ENCODE measurements around the gene PRR33.

PRR33 gene

DNA sequence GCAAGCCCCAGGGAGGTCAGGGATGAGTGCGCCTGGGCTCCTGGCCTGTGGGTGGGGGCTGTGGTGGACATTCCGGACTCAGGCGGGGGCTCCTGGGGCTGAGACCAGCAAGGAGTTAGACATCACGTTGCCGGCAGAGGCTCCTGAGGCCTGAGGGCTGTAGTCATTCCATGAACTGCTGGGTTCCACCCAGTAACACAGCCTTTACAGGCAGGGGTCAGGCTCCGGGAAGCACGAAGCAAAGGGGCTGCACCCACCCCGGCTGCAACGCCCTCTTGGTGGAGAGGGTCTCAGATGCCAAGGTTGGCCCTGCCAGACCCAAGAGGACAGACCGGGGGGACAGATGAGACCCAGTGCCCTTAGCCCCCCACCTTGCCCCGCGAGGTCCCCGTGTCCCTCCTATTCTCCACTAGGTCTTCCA lies 36.8 kb upstream of the PRR33 start:
- DNase-seq (ENCODE audit: low read depth in 2 of 2, low spot score in 1 of 2), result no peak

DNA sequence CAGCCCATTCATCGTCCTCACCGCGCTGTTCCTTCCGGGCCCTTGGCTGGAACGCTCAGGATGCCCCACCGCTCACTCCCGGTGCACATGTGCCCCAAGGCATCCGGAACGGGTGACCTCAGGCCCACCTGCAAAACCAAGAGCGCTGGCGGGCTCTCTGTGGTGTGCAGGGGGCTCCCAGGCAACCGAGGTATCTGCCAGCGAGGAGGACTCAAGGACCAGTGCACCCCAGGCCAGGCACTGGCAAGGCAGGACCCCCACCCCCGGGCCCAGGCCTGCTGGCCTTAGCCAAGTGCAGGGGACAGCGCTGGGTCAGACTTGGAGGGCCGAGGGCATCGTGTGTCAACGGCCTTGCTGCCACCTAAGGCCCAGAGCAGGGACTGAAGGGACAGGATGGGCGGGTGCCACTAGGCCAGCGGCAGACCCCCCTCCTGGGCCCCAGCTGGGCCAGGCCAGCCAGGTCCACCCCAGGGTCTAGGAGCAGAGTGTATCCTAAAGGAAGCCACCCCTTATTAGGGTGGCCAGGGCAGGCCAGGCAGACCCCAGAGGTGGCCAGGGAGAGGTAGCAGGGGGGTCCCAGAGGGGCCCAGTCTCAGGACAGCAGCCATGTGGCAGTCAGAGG lies 36.3 kb upstream of the PRR33 start:
- DNase-seq (ENCODE audit: low read depth in 2 of 2, low spot score in 1 of 2), result no peak

DNA sequence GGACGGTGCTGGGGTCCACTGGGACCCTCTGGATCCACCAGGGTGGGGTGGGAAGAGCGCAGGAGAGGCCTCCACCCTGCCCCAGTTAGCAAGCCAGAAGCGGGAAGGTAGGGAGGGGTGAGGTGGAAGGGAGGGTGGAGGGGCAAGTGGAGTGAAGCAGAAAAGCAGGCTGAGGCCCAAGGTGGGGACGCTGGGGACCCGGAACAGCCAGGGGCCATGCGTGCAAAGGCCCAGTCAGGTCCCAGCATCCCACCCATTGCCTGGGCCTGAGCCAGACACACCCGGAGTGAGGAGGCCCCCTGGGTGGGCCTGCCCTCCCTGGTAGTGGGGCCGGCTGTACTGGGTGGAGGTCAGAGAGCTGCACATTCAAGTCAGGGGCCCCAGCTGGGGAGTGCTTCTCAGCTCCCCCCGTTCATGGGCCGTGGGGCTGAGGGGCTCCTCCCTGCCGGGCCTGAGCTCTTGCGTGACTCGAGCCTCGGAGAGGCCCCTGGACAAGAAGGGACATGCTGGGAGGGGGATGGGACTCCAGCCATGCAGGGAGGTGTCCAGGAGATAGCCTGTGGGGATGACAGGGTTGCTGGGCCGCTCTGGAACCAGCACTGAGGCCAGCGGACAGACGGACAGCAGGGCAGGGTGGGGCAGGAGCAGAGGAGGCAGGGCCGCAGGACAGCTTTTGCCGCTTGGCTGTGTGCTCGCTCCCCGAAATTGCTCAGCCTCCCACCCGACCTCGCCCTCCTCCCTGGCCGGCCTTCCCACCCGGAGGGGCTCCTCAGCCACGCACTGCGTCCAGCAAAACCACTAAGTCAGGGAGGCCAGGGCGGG lies 35.5 kb upstream of the PRR33 start:
- no peak for DNase-seq (ENCODE audit: low read depth in 2 of 2, low spot score in 1 of 2)

GRCh38 chr11:1926156-1927025 lies 34.7 kb upstream of the PRR33 start:
- no peak for DNase-seq (ENCODE audit: low read depth in 2 of 2, low spot score in 1 of 2)

DNA sequence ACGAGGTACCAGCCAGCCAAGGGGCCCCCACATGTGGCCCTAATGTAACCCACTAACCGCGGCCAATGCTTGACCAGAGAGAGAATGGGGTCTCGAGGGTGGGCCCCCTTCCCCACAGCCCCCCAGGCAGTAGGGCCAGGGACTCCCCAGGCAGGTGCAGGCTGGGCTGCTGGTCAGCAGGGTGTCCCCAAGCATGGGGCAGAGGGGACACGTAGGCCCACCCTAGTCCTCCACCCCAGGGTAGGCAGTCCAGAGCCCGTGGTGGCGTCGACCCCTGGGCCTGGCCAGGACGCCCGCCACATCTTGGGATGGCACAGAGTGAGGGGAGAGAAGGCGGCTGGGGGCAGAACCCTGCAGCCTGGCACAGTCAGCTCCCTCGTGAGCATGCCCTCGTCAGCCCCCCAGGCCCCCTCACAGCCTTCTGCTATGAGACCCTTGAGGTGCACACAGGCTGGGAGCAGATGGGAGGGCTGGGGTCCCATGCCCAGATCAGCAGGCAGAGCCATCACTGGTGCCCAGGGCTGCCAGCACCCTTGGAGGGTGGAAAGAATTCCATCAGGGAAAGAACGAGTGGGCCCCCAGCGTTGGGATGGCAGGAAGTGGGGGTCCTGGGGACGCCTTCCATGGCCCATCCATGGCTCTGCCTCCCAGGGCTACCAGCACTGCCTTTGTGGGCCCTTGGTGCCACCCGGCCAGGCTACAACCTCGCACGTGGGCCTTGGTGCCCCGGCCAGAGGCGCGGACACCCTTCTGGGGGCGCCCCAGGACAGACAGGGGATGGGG lies 33.9 kb upstream of the PRR33 start:
- DNase-seq (ENCODE audit: low read depth in 2 of 2, low spot score in 1 of 2), result no peak

DNA sequence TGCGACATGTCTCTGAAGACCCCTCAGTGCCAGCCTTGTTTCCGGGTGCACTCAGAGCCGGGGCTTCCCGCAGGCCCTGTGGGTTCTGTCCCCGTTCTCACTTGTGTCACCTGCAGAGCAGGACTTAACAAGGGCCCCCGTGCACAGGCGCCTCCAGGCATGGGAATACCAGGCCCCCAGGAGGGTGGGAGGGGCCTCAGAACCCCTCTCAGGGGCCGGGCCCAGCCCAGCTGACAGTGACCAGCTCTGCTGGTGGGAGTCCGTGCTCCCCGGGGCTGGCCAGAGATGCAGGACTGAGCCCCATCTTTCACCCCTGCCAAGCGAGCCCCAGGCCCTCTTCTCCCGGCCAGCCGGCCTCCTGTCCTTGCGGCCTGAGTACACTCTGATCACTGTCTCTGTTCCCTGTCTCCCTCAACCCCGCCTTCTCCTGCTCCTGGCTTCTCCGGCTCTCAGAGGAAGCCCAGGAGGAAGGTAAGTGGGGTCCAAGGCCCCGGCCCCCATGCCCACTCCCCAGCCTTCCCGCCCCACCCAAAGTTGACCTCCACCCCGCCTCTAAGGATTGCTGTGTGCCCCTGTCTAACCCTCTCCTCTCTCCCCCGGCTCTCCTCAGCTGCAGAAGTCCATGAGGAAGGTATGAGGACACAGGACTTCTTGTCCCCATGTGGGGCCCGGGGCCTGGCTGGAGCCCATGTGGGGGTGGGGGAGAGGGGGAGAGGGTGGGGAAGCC lies 33.1 kb upstream of the PRR33 start:
- no peak for DNase-seq (ENCODE audit: low read depth in 2 of 2, low spot score in 1 of 2)

DNA sequence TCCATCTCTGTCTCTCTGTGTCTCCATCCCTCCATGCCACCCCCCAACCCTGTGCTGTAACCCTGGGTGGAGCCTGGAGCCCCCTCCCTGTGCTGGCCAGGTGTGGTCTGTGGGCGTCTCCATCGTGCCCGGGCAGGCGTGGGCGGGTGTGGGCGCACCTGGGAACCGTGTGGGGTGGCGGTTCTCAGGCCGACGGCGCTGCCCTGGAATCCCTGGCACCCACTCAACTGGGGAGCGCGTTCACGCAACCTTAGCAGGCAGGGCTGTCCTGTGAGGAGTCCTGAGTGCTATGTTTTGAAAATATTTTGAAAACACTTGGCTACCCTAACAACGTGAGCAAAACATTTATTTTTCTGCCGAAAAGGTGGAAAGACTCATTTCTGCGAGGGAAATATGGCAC lies 32.5 kb upstream of the PRR33 start:
- DNase-seq (ENCODE audit: low read depth in 2 of 2, low spot score in 1 of 2), result no peak

- no peak for DNase-seq (ENCODE audit: low read depth in 2 of 2, low spot score in 1 of 2)
These were observed 31.7 kb upstream of the PRR33 start for GRCh38 chr11:1923201-1923956.

- no peak for DNase-seq (ENCODE audit: low read depth in 2 of 2, low spot score in 1 of 2)
These were observed 30.9 kb upstream of the PRR33 start for GRCh38 chr11:1922481-1923081.

GRCh38 chr11:1921574-1922141 lies 30.0 kb upstream of the PRR33 start:
- DNase-seq (ENCODE audit: low read depth in 2 of 2, low spot score in 1 of 2), result no peak

DNA sequence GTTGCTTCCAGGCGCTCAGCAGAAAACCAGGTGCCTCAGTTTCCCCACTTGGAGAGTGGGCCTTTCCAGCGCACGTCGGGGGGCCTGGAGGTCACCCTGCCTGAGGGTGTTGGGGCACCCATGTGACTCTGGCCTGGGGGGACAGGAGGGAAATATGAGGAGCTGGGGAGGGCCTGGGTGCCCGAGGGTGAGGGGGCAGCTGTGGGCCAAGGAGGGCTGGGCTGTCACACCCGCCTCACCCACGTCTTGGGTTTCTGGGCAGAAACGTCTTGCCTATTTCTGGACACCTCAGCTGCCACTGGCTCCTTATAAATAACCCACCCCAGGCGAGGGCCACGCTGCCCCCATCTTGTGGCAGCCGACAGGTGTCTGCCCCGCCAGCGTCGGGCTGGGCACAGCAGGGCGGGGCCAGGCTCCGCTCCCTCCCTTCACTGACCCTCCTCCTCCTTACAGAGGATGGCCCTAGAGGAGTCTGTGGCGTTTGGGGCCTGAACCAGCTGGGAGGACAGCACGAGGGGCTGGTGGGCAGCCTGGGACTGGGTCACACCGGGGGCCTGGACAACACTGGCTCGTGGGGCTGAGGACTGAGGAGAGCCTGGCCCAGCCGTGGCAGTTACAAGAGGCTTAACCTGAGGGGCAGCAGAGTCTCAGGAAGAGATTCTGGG lies 29.3 kb upstream of the PRR33 start:
- no peak for DNase-seq (ENCODE audit: low read depth in 2 of 2, low spot score in 1 of 2)

DNA sequence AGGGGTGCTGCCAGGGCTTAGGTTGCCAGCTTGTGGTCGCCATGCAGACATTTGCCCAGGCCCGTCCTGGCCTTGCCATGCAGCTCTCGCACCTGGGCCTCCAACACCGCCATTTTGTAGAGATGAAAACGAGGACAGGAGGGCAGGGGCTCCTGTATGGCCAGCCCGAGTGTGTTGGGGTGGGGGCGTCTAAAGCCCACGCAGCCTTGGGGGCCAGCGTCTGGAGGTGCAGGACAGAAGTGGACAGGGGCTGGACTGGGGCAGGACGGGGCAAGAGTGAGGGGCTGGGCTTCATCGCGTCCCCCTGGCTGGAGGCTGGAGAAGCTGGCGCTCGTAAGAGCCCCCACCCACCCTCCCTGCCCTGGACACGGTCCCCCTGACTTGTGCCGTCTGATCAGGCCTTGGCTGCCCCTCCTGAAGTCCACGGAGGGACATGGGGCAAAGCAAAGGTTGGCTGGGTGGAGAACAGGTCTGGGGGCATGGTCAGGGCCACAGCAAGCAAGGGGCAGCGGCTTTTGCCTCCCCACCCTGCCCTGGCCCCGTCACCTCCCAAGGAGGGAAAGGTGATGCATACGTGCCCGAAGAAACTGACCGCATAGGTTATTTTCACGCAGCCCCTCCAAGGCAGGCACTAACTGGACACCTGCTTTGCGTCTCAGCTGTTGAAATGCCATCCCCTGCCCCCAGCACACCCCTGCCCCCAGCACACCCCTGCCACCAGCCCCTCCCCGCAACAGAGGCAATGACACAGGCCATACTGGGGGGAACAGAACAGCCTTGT lies 28.6 kb upstream of the PRR33 start:
- DNase-seq (ENCODE audit: low read depth in 2 of 2, low spot score in 1 of 2), result no peak

- DNase-seq (ENCODE audit: low read depth in 2 of 2, low spot score in 1 of 2), result no peak
These were observed 27.9 kb upstream of the PRR33 start, which contains the start of gene TNNT3 for GRCh38 chr11:1919391-1920127. TSS of gene TNNT3 (plus strand) at chr11:1919703. CDS start at chr11:1922875, 3,172 bp downstream.

DNA sequence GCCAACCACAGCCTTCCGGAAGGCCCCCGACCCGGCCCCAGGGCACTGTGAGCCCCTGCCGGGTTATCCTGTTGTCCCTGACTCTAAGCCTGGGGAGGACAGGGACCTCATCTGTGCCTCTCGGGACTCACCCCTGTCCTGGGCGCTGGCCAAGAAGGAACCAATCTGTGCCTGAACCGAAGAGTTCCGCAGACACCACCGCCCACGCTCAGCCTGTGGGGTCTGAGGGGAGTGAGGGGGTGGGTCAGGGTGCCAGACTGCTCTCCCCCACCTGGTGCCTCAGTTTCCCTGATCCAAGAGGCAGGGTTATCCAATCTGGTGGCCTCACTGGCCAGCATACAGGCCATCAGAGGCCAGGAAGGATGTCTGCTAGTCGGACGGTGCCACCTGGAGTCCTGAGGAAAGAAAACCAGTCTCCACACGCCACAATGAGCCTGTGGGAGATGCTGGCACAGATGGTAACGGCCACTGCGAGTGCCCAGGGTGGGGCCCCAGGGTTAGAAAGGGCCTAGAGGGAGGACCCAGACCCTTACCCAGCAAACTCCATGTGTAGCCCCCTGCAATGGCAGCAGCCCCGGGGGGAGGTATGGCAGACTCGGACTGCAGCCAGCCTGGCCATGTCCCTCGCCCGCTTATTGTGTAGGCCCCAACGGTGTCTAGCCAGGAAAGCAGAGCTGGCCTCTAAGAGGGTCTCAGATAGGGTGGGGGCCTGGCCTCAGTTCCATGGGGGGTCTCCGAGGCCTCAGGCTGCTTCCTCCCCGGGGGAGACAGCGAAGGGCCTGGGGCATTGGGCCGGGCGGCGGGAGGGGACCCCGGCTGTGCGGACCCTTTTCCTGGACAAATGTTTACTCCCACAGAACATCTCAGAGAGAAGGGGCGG lies 27.0 kb upstream of the PRR33 start:
- no peak for DNase-seq (ENCODE audit: low read depth in 2 of 2, low spot score in 1 of 2)

GRCh38 chr11:1917523-1918435 lies 26.1 kb upstream of the PRR33 start:
- DNase-seq (ENCODE audit: low read depth in 2 of 2, low spot score in 1 of 2), result no peak

Measured in stimulated activated CD8-positive, alpha-beta memory T cell treated with anti-CD3 and anti-CD28 coated beads, Interleukin-4, amount 100 ng/mL, for 4 hours (primary cell).